Measurements from ENCODE around the gene FBXL4.

Gene FBXL4

DNA sequence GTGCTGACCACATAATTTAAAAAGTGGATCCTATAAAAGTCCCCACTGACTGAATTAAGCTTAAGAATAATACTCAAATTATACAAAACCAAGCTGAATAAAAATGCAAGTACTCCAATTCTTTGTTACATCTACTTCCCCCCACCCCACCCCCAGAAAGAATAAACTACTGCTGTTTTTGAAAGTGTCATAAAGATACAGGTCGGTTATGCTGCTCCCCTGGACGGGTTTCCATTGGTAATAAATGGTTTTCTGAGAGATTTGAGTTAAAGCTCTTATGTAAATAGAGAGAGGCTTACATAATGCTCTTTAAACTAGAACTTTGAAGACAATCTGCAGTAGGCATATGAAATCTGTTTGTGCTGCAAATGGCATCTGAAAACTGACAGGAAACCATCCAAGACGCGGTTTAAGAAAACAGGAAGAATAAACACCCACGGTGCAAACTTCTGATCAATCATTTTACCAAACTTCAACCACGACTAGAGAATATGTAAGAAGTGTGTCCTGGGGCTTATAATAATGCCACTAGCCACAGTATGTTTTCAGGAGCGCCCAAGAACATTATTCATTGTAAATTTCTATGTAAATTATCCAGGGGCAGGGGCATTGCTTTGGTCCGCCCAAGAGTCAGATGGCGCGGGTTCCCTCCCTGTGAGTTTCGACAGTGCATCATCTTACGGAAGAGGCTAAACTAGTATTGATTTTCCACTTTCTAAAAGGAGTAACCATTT lies 124.2 kb downstream of the FBXL4 start:
- H3K4me3 ChIP-seq (replicated peaks in 1 of 2; ENCODE audit: low read depth in 2 of 2, low read length in 2 of 2) = no peak overlapping the region
- TF ChIP-seq, protein P1, sequence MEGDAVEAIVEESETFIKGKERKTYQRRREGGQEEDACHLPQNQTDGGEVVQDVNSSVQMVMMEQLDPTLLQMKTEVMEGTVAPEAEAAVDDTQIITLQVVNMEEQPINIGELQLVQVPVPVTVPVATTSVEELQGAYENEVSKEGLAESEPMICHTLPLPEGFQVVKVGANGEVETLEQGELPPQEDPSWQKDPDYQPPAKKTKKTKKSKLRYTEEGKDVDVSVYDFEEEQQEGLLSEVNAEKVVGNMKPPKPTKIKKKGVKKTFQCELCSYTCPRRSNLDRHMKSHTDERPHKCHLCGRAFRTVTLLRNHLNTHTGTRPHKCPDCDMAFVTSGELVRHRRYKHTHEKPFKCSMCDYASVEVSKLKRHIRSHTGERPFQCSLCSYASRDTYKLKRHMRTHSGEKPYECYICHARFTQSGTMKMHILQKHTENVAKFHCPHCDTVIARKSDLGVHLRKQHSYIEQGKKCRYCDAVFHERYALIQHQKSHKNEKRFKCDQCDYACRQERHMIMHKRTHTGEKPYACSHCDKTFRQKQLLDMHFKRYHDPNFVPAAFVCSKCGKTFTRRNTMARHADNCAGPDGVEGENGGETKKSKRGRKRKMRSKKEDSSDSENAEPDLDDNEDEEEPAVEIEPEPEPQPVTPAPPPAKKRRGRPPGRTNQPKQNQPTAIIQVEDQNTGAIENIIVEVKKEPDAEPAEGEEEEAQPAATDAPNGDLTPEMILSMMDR (IDR thresholded peaks at IDR 0.05; ENCODE audit: low read depth, low read length) = no peak
- DNase-seq (ENCODE audit: low read depth in 2 of 2) = no peak

DNA sequence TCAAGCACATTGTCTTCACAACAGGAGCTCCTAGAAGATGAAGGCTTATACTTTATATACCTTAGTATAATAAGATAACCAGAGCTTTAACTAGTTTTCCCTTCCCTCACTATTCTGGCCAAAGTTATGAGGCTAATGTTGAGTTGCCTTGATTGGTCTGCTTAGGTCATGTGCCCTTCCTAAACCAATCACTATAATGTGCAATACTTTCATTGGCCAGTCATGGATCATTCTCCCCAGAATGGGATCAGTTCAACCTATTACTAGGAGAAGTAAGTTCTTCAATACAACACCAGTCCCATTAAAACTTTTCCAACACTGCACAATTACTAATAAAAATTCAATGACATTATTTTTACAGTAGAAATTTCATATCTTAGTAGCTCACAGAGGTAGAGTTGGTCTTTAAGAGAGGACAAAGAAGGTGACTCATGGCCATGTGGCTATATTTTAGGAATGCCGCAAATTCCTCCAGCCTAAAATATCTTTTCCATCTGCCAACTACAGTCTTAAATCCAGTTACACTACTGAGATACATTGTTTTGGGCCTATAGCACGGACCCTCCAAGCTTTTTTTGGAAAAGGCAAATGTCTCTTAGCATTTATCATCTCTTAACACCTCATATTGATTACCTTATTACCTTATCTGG lies 125.9 kb downstream of the FBXL4 start:
- no peak for DNase-seq (ENCODE audit: low read depth in 2 of 2)
- TF ChIP-seq, protein P1 (IDR thresholded peaks at IDR 0.05; ENCODE audit: low read depth, low read length) = no peak
- H3K4me3 ChIP-seq (replicated peaks in 1 of 2; ENCODE audit: low read depth in 2 of 2, low read length in 2 of 2) = no peak overlapping the region

All from cardiac fibroblast (primary cell).